ENCODE data around the gene VPS37B.

The VPS37B gene

GRCh38 chr12:122860854-122861586 is 34.9 kb downstream of the VPS37B start:
- no peak for TF ChIP-seq POLR2A (IDR thresholded peaks at IDR 0.05; ENCODE audit: low read depth, low read length)
- TF ChIP-seq POLR2AphosphoS5 (IDR thresholded peaks at IDR 0.05; ENCODE audit: low read depth, low read length): no peak
- no peak for TF ChIP-seq TAF1 (IDR thresholded peaks at IDR 0.05; ENCODE audit: borderline replicate concordance, low read depth, low read length)
- FAIRE-seq (no peak), DNase-seq (ENCODE audit: insufficient read length) (no peak)

DNA sequence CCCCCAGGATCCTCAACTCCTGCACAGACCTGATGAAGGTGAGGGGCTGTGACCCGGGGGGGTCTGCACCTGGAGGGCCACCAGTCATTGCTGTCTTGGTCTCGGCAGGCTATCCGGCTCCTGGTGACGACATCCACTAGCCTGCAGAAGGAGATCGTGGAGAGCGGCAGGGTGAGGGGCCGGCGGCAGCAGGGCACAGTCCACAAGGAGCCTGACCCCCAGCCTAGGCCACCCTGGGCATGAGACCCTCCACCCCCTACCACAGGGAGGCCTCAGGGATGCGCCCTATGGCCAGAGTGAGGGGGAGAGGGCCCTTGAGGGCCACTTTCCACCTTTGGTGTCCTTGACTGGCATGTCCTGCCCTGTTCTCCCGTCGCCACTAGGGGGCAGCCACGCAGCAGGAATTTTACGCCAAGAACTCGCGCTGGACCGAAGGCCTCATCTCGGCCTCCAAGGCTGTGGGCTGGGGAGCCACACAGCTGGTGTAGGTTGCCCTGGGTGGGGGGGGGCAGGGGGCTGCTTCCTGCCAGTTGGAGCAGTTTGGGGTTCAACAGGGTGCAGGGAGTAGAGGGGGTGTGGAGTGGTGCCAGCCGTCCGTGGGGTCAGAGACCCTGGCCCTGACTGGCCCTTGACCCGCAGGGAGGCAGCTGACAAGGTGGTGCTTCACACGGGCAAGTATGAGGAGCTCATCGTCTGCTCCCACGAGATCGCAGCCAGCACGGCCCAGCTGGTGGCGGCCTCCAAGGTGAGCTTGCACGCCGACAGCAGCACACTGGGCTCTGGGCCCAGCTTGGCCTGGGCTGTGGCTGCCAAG is 35.7 kb downstream of the VPS37B start:
- peak; percentile 94 for FAIRE-seq
- TF ChIP-seq TAF1 (IDR thresholded peaks at IDR 0.05; ENCODE audit: borderline replicate concordance, low read depth, low read length) (no peak), POLR2A (IDR thresholded peaks at IDR 0.05; ENCODE audit: low read depth, low read length) (no peak), POLR2AphosphoS5 (IDR thresholded peaks at IDR 0.05; ENCODE audit: low read depth, low read length) (no peak)

GRCh38 chr12:122859303-122860039 is 36.5 kb downstream of the VPS37B start:
- FAIRE-seq: no peak
- TF ChIP-seq POLR2AphosphoS5 (IDR thresholded peaks at IDR 0.05; ENCODE audit: low read depth, low read length): no peak
- no peak for TF ChIP-seq TAF1 (IDR thresholded peaks at IDR 0.05; ENCODE audit: borderline replicate concordance, low read depth, low read length)
- TF ChIP-seq POLR2A (IDR thresholded peaks at IDR 0.05; ENCODE audit: low read depth, low read length): no peak
- DNase-seq (ENCODE audit: insufficient read length): no peak

More for the DNA sequence above, 35.7 kb downstream of the VPS37B start:
- DNase-seq (ENCODE audit: insufficient read length): peak; percentile 87

DNA sequence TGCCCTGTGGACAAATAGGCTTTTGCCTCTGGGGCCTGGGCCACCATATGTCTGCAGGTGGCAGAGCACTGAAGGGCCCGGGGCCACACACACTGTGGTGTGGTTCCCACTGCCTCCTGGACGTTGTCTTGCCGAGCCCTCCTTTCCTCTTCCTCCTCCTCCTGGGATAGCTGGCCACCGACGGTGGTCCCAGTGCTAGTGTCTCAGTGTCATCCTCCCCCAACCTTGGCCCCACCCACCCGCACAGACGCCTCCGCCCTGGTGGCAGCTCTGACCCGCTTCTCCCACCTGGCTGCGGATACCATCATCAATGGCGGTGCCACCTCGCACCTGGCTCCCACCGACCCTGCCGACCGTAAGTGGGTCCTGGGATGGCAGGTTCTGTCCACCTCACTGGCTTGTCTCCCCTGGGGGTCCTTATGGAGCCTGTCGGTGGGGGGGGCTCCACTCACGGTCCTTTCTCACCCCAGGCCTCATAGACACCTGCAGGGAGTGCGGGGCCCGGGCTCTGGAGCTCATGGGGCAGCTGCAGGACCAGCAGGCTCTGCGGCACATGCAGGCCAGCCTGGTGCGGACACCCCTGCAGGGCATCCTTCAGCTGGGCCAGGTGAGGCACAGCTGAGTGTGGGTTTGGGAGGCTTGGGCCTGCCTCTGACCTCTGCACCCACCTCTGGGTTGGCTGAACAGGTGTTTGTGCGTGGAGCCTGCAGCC is 37.2 kb downstream of the VPS37B start:
- no peak for DNase-seq (ENCODE audit: insufficient read length)
- no peak for FAIRE-seq
- no peak for TF ChIP-seq POLR2A (IDR thresholded peaks at IDR 0.05; ENCODE audit: low read depth, low read length)
- TF ChIP-seq POLR2AphosphoS5 (IDR thresholded peaks at IDR 0.05; ENCODE audit: low read depth, low read length): no peak
- TF ChIP-seq TAF1 (IDR thresholded peaks at IDR 0.05; ENCODE audit: borderline replicate concordance, low read depth, low read length): no peak

DNA sequence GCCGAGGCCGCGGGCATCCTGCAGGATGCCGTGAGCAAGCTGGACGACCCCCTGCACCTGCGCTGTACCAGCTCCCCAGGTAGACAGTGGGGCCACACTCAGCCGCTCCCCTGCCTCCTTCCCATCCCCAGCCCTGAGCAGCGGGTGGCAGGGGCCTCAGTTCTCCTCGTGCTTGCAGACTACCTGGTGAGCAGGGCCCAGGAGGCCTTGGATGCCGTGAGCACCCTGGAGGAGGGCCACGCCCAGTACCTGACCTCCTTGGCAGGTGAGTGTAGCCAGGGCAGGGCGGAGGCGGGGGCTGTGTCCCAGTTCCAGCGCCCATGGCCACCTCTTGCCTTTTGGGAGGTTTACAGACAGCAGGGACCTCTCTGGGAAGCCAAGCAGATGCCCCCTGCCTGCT is 37.8 kb downstream of the VPS37B start:
- FAIRE-seq: no peak
- TF ChIP-seq TAF1 (IDR thresholded peaks at IDR 0.05; ENCODE audit: borderline replicate concordance, low read depth, low read length): no peak
- no peak for TF ChIP-seq POLR2A (IDR thresholded peaks at IDR 0.05; ENCODE audit: low read depth, low read length)
- TF ChIP-seq POLR2AphosphoS5 (IDR thresholded peaks at IDR 0.05; ENCODE audit: low read depth, low read length): no peak

DNA sequence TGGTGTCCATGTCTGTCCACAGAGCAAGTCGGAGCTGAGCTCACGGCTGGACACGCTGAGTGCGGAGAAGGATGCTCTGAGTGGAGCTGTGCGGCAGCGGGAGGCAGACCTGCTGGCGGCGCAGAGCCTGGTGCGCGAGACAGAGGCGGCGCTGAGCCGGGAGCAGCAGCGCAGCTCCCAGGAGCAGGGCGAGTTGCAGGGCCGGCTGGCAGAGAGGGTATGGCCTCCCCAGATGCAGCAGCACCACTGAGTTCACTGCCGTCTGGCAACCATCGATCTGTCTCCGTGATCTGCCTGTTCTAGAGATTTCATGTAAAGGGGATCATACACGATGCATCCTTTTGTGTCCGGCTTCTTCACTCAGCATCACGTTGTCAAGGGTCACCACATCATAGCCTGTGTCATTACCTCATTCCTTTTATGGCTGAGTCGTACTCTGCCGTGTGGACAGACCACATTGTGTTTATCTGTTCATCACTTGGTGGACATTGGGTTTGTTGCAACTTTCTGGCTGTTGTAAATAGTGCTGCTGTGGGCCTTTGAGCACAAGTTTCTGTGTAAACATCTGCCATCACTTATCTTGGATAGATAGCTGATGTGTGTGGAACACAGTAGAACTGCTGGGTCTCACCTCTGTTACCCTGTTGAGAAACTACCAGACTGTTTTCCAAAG is 38.8 kb downstream of the VPS37B start:
- FAIRE-seq (no peak), DNase-seq (ENCODE audit: insufficient read length) (no peak)
- no peak for TF ChIP-seq POLR2AphosphoS5 (IDR thresholded peaks at IDR 0.05; ENCODE audit: low read depth, low read length)
- no peak for TF ChIP-seq POLR2A (IDR thresholded peaks at IDR 0.05; ENCODE audit: low read depth, low read length)
- no peak for TF ChIP-seq TAF1 (IDR thresholded peaks at IDR 0.05; ENCODE audit: borderline replicate concordance, low read depth, low read length)

More for the DNA sequence above, 37.8 kb downstream of the VPS37B start:
- peak; percentile 10 for DNase-seq (ENCODE audit: insufficient read length)

DNA sequence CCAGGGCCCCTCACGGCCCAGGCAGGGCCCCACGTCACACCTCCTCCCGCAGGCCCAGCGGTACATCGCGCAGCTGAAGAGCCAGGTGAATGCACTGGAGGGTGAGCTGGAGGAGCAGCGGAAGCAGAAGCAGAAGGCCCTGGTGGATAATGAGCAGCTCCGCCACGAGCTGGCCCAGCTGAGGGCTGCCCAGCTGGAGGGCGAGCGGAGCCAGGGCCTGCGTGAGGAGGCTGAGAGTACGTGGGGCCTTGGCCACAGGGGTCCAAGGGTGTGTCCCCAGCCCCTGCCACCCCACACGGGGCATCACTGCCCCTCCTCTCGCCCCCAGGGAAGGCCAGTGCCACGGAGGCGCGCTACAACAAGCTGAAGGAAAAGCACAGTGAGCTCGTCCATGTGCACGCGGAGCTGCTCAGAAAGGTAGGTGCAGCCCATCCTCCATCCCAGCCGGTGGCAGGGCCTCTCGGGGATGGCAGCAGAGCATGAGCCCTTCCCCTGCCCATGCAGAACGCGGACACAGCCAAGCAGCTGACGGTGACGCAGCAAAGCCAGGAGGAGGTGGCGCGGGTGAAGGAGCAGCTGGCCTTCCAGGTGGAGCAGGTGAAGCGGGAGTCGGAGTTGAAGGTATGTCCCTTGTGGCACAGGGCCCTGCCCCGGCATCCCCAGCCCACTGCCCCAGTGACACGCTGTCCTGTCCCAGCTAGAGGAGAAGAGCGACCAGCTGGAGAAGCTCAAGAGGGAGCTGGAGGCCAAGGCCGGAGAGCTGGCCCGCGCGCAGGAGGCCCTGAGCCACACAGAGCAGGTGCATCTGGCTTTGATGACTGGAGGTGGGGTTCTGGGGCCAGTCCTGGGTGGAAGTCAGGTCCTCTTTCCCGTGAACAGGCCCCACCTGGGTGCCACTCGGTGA is 39.7 kb downstream of the VPS37B start:
- FAIRE-seq (no peak), DNase-seq (ENCODE audit: insufficient read length) (no peak)
- TF ChIP-seq POLR2AphosphoS5 (IDR thresholded peaks at IDR 0.05; ENCODE audit: low read depth, low read length): no peak
- no peak for TF ChIP-seq TAF1 (IDR thresholded peaks at IDR 0.05; ENCODE audit: borderline replicate concordance, low read depth, low read length)
- TF ChIP-seq POLR2A (IDR thresholded peaks at IDR 0.05; ENCODE audit: low read depth, low read length): no peak

GRCh38 chr12:122855071-122855829 is 40.7 kb downstream of the VPS37B start:
- DNase-seq (ENCODE audit: insufficient read length) (no peak), FAIRE-seq (no peak)
- TF ChIP-seq POLR2A (IDR thresholded peaks at IDR 0.05; ENCODE audit: low read depth, low read length): no peak
- no peak for TF ChIP-seq TAF1 (IDR thresholded peaks at IDR 0.05; ENCODE audit: borderline replicate concordance, low read depth, low read length)
- no peak for TF ChIP-seq POLR2AphosphoS5 (IDR thresholded peaks at IDR 0.05; ENCODE audit: low read depth, low read length)

GRCh38 chr12:122854554-122854953 is 41.4 kb downstream of the VPS37B start:
- no peak for TF ChIP-seq POLR2A (IDR thresholded peaks at IDR 0.05; ENCODE audit: low read depth, low read length)
- TF ChIP-seq POLR2AphosphoS5 (IDR thresholded peaks at IDR 0.05; ENCODE audit: low read depth, low read length): no peak
- TF ChIP-seq TAF1 (IDR thresholded peaks at IDR 0.05; ENCODE audit: borderline replicate concordance, low read depth, low read length): no peak
- FAIRE-seq: no peak
- no peak for DNase-seq (ENCODE audit: insufficient read length)

All from GM12892 (cell line).